ENCODE results near the gene AGL. TPM values are rescaled to one million over a fixed set of nuclear protein-coding genes. Genes with fewer than 3 reads are reported as not detected.

AGL gene
- total and polyA plus RNA-seq, 2 of the 4 experiments (the other 2 are of a cell fraction), result 2.4 to 7.0 TPM

GRCh38 chr1:99945174-99945573 lies 95.0 kb downstream of the AGL start:
- CTCF ChIA-PET, result interaction anchor here (0.9 kb wide), 1 partner anchor 9 kb away, joined by 3 read pairs; no protein-coding TSS in a partner anchor
- Histone ChIP-seq H3K4me3 (ENCODE audit: insufficient read depth, low read depth, low read length) (no peak overlapping the region), H3K9me1 (ENCODE audit: insufficient read depth, low read length) (no peaks in the 10 kb centered on the region), H4K5ac (ENCODE audit: low read depth, low read length) (no peak overlapping the region), H3K18ac (ENCODE audit: low read depth, low read length) (no peak overlapping the region), H3K9ac (ENCODE audit: low read depth, low read length) (no peak overlapping the region), H3K36me3 (ENCODE audit: control insufficient read depth, insufficient read depth, low read length) (no peaks in the 10 kb centered on the region), H2AK5ac (ENCODE audit: low read depth, low read length) (no peak overlapping the region), H3K56ac (ENCODE audit: extremely low read depth, insufficient read depth, low read length) (no peak overlapping the region), H3K27ac (ENCODE audit: insufficient read depth, low read length) (no peak overlapping the region), H2BK15ac (ENCODE audit: low read depth, low read length) (no peak overlapping the region), H3K9me3 (ENCODE audit: control insufficient read depth, insufficient read depth, low read length) (no peaks in the 10 kb centered on the region), H3K23ac (ENCODE audit: low read depth, low read length) (no peak overlapping the region), H4K91ac (ENCODE audit: insufficient read depth, low read depth, low read length) (no peak overlapping the region), H3K14ac (replicated peaks; ENCODE audit: low read depth, low read length) (no peak overlapping the region), H2BK120ac (ENCODE audit: low read depth, low read length) (no peak overlapping the region), H2BK5ac (ENCODE audit: low read depth, low read length, poor library complexity, severe bottlenecking) (no peak overlapping the region), H2BK20ac (ENCODE audit: low read depth, low read length) (no peak overlapping the region), H4K20me1 (ENCODE audit: insufficient read depth, low read length) (no peaks in the 10 kb centered on the region), H3K4me2 (ENCODE audit: low read depth, low read length) (no peak overlapping the region), H3K79me1 (ENCODE audit: low read depth in 1 of 2, low read length in 2 of 2) (no peaks in the 10 kb centered on the region), H3K4ac (ENCODE audit: low read depth, low read length) (no peak overlapping the region), H3K4me1 (ENCODE audit: control insufficient read depth, insufficient read depth, low read length) (no peaks in the 10 kb centered on the region), H3K27me3 (ENCODE audit: control insufficient read depth, insufficient read depth, low read length) (no peaks in the 10 kb centered on the region; the same call in 1 of the 2 replicates), H2AFZ (replicated peaks; ENCODE audit: low read length, poor library complexity) (no peak overlapping the region), H4K8ac (ENCODE audit: low read depth in 2 of 2, low read length in 2 of 2) (no peak overlapping the region), H2AK9ac (replicated peaks; ENCODE audit: low read depth, low read length, poor library complexity) (no peak overlapping the region)
- ATAC-seq (ENCODE audit: low read depth), result no peak
- DNase-seq, result no peak
- 70% methylated on average over 1 of the region's 1 CpG; no CpG with 5 or more reads in 1 of the 2 experiments for WGBS, 2 experiments (ENCODE audit: extremely low coverage in 2 of 2, insufficient read length in 1 of 2)
- in situ Hi-C loops (cut with MboI; ENCODE audit: low sequenced_read_pairs), result no loop called here
- intact Hi-C loops (cut with micrococcal nuclease), result no loop called here
- POLR2A ChIA-PET (ENCODE audit: unreplicated experiment), result no interaction called here
- dilution Hi-C loops (cut with HindIII; ENCODE audit: low sequenced_read_pairs, unreplicated experiment), result no loop called here
- no TSS peak for BruUV-seq (replicated peaks)
- TF ChIP-seq MAFK (IDR thresholded peaks at IDR 0.05; ENCODE audit: low read depth, low read length) (peak; percentile 82), CTCF (conservative IDR thresholded peaks at IDR 0.05; ENCODE audit: low read depth, low read length) (no peak), RFX5 (IDR thresholded peaks at IDR 0.05; ENCODE audit: low read depth, low read length) (no peak)

Data from IMR-90 (cell line).